ENCODE results near the gene TSBP1. TPM values are rescaled to one million over a fixed set of nuclear protein-coding genes. Genes with fewer than 3 reads are reported as not detected.
"Not testable (repeated sequence)": the region's sequence is repeated elsewhere in the genome, so short reads cannot be mapped to it uniquely, and the experiment has no call there.

The TSBP1 gene
- total RNA-seq, 1 donor from 2014 or later, result not detected

GRCh38 chr6:32298632-32299336 lies 72.9 kb downstream of the TSBP1 start:
- ATAC-seq, result no peak
- DNase-seq (ENCODE audit: missing footprints), result no peak
- intact Hi-C loops (cut with DNase I), result no loop called here

GRCh38 chr6:32294980-32295379 lies 76.7 kb downstream of the TSBP1 start:
- ATAC-seq; DNase-seq (ENCODE audit: missing footprints); intact Hi-C loops (cut with DNase I): not testable (repeated sequence)

GRCh38 chr6:32294566-32294965 lies 77.1 kb downstream of the TSBP1 start:
- DNase-seq (ENCODE audit: missing footprints) (no peak), ATAC-seq (no peak)
- intact Hi-C loops (cut with DNase I), result no loop called here

GRCh38 chr6:32293695-32294094 lies 78.0 kb downstream of the TSBP1 start:
- intact Hi-C loops (cut with DNase I), result no loop called here
- ATAC-seq, result no peak
- DNase-seq (ENCODE audit: missing footprints), result no peak

- ATAC-seq (no peak), DNase-seq (ENCODE audit: missing footprints) (no peak)
- intact Hi-C loops (cut with DNase I), result no loop called here
These were observed 80.2 kb downstream of the TSBP1 start for GRCh38 chr6:32291543-32291942.

- no peak for DNase-seq (ENCODE audit: missing footprints)
- no peak for ATAC-seq
- intact Hi-C loops (cut with DNase I), result no loop called here
These were observed 80.7 kb downstream of the TSBP1 start for GRCh38 chr6:32290886-32291450.

- ATAC-seq, result no peak
- intact Hi-C loops (cut with DNase I), result no loop called here
- DNase-seq (ENCODE audit: missing footprints), result no peak
These were observed 83.3 kb downstream of the TSBP1 start for GRCh38 chr6:32288426-32288825.

- ATAC-seq; intact Hi-C loops (cut with DNase I); DNase-seq (ENCODE audit: missing footprints): not testable (repeated sequence)
These were observed 97.7 kb downstream of the TSBP1 start for GRCh38 chr6:32273801-32274577.

GRCh38 chr6:32271429-32271828 lies 100.3 kb downstream of the TSBP1 start:
- ATAC-seq (no peak), DNase-seq (ENCODE audit: missing footprints) (no peak)
- intact Hi-C loops (cut with DNase I), result no loop called here

- intact Hi-C loops (cut with DNase I); ATAC-seq; DNase-seq (ENCODE audit: missing footprints): not testable (repeated sequence)
These were observed 103.2 kb downstream of the TSBP1 start for GRCh38 chr6:32268459-32268858.

- intact Hi-C loops (cut with DNase I), result no loop called here
- no peak for ATAC-seq
- DNase-seq (ENCODE audit: missing footprints), result no peak
These were observed 104.7 kb downstream of the TSBP1 start for GRCh38 chr6:32267035-32267434.

GRCh38 chr6:32257262-32257661 lies 114.4 kb downstream of the TSBP1 start:
- intact Hi-C loops (cut with DNase I); DNase-seq (ENCODE audit: missing footprints); ATAC-seq: not testable (repeated sequence)

GRCh38 chr6:32255199-32256153 lies 116.2 kb downstream of the TSBP1 start:
- DNase-seq (ENCODE audit: missing footprints) (peak; percentile 74), ATAC-seq (peak; percentile 92)
- intact Hi-C loops (cut with DNase I), result loop anchor here (2.0 kb wide), 1 partner anchor 137 kb away; no protein-coding TSS in a partner anchor

- no peak for DNase-seq (ENCODE audit: missing footprints)
- ATAC-seq, result peak; percentile 31
- intact Hi-C loops (cut with DNase I), result loop anchor here (2.0 kb wide), 1 partner anchor 138 kb away; no protein-coding TSS in a partner anchor
These were observed 116.9 kb downstream of the TSBP1 start for GRCh38 chr6:32254761-32255198.

- intact Hi-C loops (cut with DNase I), result no loop called here
- DNase-seq (ENCODE audit: missing footprints) (no peak), ATAC-seq (no peak)
These were observed 119.2 kb downstream of the TSBP1 start for GRCh38 chr6:32252331-32253009.

GRCh38 chr6:32249262-32249661 lies 122.4 kb downstream of the TSBP1 start:
- ATAC-seq (no peak), DNase-seq (ENCODE audit: missing footprints) (no peak)
- intact Hi-C loops (cut with DNase I), result loop anchor here (5.0 to 10.0 kb wide), 2 partner anchors 134 to 163 kb away; no protein-coding TSS in a partner anchor

GRCh38 chr6:32247401-32247800 lies 124.3 kb downstream of the TSBP1 start:
- DNase-seq (ENCODE audit: missing footprints) (no peak), ATAC-seq (no peak)
- intact Hi-C loops (cut with DNase I), result loop anchor here (5.0 to 10.0 kb wide), 2 partner anchors 133 to 165 kb away; no protein-coding TSS in a partner anchor

- ATAC-seq (peak; percentile 86), DNase-seq (ENCODE audit: missing footprints) (peak; percentile 84)
- intact Hi-C loops (cut with DNase I), result loop anchor here (5.0 to 10.0 kb wide), 2 partner anchors 130 to 167 kb away; no protein-coding TSS in a partner anchor
These were observed 126.7 kb downstream of the TSBP1 start for GRCh38 chr6:32244946-32245398.

Data from Right ventricle myocardium inferior (tissue), 1 donor.